Body of pancreas (tissue), 4 donors: Measurements from ENCODE around the gene ZC3H4.

ENCODE experiments used
- CTCF ChIP-seq, 7 experiments: fragments of 450-650 bp in 4 of 7; fragments of 200-600 bp in 3 of 7; sonication (generic) in 3 of 7; IDR thresholded peaks; one replicate each; pipeline ENCODE4 v1.5.1; 2016 to 2019; ENCODE audit warnings: antibody characterized with exemption in 7 of 7
- POLR2A ChIP-seq, 3 donors: fragments of 450-650 bp; IDR thresholded peaks; one replicate each; pipeline ENCODE4 v1.6.1; 2016; ENCODE audit warnings: antibody characterized with exemption in 3 of 3, mild to moderate bottlenecking in 2 of 3

GRCh38 chr19:47102346-47103060 lies 11.1 kb downstream of the ZC3H4 start:
- TF ChIP-seq POLR2A (IDR thresholded peaks at IDR 0.05) (no peak), CTCF (IDR thresholded peaks at IDR 0.05) (no peak)
